Chondrocyte (in vitro differentiated cells): Measurements from ENCODE around the gene DSCAM. TPM values are rescaled to one million over a fixed set of nuclear protein-coding genes. Genes with fewer than 3 reads are reported as not detected.

ENCODE experiments used
- DNase-seq: peaks from one replicate; pipeline ENCODE4 v3.0.0; 2021; ENCODE audit warnings: mixed read lengths, low spot score
- H3K27ac Mint-ChIP-seq: one replicate; pipeline ENCODE4 v1.8.0; 2021; ENCODE audit warnings: mild to moderate bottlenecking, moderate library complexity, mixed read lengths; ENCODE audit not compliant: unreplicated experiment
- H3K27me3 Mint-ChIP-seq: 2 replicates; pipeline ENCODE4 v1.8.0; 2021; ENCODE audit warnings: low read depth, mixed read lengths
- H3K36me3 Mint-ChIP-seq: 2 replicates; pipeline ENCODE4 v1.8.0; 2021; ENCODE audit warnings: low read depth, mixed read lengths
- H3K4me1 Mint-ChIP-seq: 2 replicates; pipeline ENCODE4 v1.8.0; 2021; ENCODE audit warnings: low read depth, mild to moderate bottlenecking, mixed read lengths
- H3K4me3 Mint-ChIP-seq: one replicate; pipeline ENCODE4 v1.8.0; 2021; ENCODE audit warnings: mild to moderate bottlenecking, moderate library complexity, mixed read lengths; ENCODE audit not compliant: unreplicated experiment
- H3K9me3 Mint-ChIP-seq: 2 replicates; pipeline ENCODE4 v1.8.0; 2021; ENCODE audit warnings: low read depth, mixed read lengths
- CTCF ChIP-seq: fragments of 200-600 bp; sonication (generic); IDR thresholded peaks from 2 replicates; pipeline ENCODE4 v1.5.0; 2021; ENCODE audit warnings: antibody characterized with exemption, mild to moderate bottlenecking, moderate library complexity
- total RNA-seq: library from RNA; stranded (reverse); gene quantifications from 3 replicates; pipeline ENCODE4 v1.2.1, GENCODE V29; 2021

Gene DSCAM
- total RNA-seq, 1 donor from 2014 or later, result not detected

GRCh38 chr21:40881767-40882166 is 34.8 kb upstream of the DSCAM start:
- no peaks in the 10 kb centered on the region for H3K36me3 Mint-ChIP-seq
- H3K9me3 Mint-ChIP-seq, result peaks cover 15% of the 10 kb centered on the region
- no peak overlapping the region for H3K4me3 Mint-ChIP-seq
- no peak for DNase-seq
- H3K27me3 Mint-ChIP-seq, result no peaks in the 10 kb centered on the region
- no peak overlapping the region for H3K27ac Mint-ChIP-seq
- H3K4me1 Mint-ChIP-seq, result no peaks in the 10 kb centered on the region
- no peak for TF ChIP-seq CTCF

GRCh38 chr21:40871099-40871498 is 24.1 kb upstream of the DSCAM start:
- TF ChIP-seq CTCF, result no peak
- Mint-ChIP-seq H3K36me3 (peaks cover 2% of the 10 kb centered on the region), H3K4me1 (no peaks in the 10 kb centered on the region), H3K9me3 (peaks cover 26% of the 10 kb centered on the region), H3K27ac (no peak overlapping the region), H3K4me3 (no peak overlapping the region), H3K27me3 (no peaks in the 10 kb centered on the region)
- DNase-seq, result no peak

- Mint-ChIP-seq H3K4me3 (no peak overlapping the region), H3K36me3 (no peaks in the 10 kb centered on the region), H3K27me3 (peaks cover 2% of the 10 kb centered on the region), H3K4me1 (no peaks in the 10 kb centered on the region), H3K9me3 (peaks cover 23% of the 10 kb centered on the region), H3K27ac (no peak overlapping the region)
- DNase-seq, result no peak
- no peak for TF ChIP-seq CTCF
These were observed 16.9 kb upstream of the DSCAM start for GRCh38 chr21:40863839-40864238.

GRCh38 chr21:40858517-40858916 is 11.6 kb upstream of the DSCAM start:
- peaks cover 2% of the 10 kb centered on the region for H3K27me3 Mint-ChIP-seq
- no peak overlapping the region for H3K27ac Mint-ChIP-seq
- H3K9me3 Mint-ChIP-seq, result peaks cover 9% of the 10 kb centered on the region
- no peak overlapping the region for H3K4me3 Mint-ChIP-seq
- DNase-seq, result no peak
- no peak for TF ChIP-seq CTCF
- H3K4me1 Mint-ChIP-seq, result no peaks in the 10 kb centered on the region
- no peaks in the 10 kb centered on the region for H3K36me3 Mint-ChIP-seq

- Mint-ChIP-seq H3K4me3 (no peak overlapping the region), H3K27ac (no peak overlapping the region), H3K27me3 (peaks cover 7% of the 10 kb centered on the region), H3K36me3 (no peaks in the 10 kb centered on the region), H3K9me3 (no peaks in the 10 kb centered on the region), H3K4me1 (no peaks in the 10 kb centered on the region)
- no peak for TF ChIP-seq CTCF
- DNase-seq, result no peak
These were observed 7.2 kb upstream of the DSCAM start for GRCh38 chr21:40853956-40854688.
